H1 (cell line): ENCODE data around the gene CDK9.

Experiments
- CTCF ChIP-seq, 3 experiments: IDR thresholded peaks; 1 replicate in 2 of 3; 2 replicates in 1 of 3; pipeline versions ENCODE4 v1.5.1 to v1.6.1; 2011; ENCODE audit warnings: low read length in 3 of 3, mild to moderate bottlenecking in 3 of 3, inconsistent platforms in 2 of 3, low read depth in 1 of 3, moderate library complexity in 1 of 3; ENCODE audit not compliant: insufficient read depth in 1 of 3; ENCODE audit errors: control extremely low read depth in 1 of 3
- TAF1 ChIP-seq: IDR thresholded peaks from 2 replicates; pipeline ENCODE4 v1.6.1; 2011; ENCODE audit warnings: mild to moderate bottlenecking, low read depth, low read length
- TCF12 ChIP-seq: IDR thresholded peaks from 2 replicates; pipeline ENCODE4 v1.6.1; 2011; ENCODE audit warnings: low read depth, mild to moderate bottlenecking, low read length

GRCh38 chr9:127778280-127779135 is 7.3 kb upstream of the CDK9 start, which contains the start of gene SH2D3C:
- TF ChIP-seq TCF12, result no peak
- TF ChIP-seq TAF1, result no peak
- no peak for TF ChIP-seq CTCF (IDR thresholded peaks at IDR 0.05; ENCODE audit: control extremely low read depth in 1 of 3, insufficient read depth in 1 of 3, low read depth in 1 of 3, low read length in 3 of 3)
